SK-N-MC (cell line): ENCODE measurements around the gene ZC3H7B.

Experiments used
- EZH2 ChIP-seq: fragments of 200-600 bp; sonication (generic); IDR thresholded peaks from one replicate; pipeline ENCODE4 v1.6.1; 2017; ENCODE audit warnings: antibody characterized with exemption
- POLR2AphosphoS5 ChIP-seq: IDR thresholded peaks from 2 replicates; pipeline ENCODE4 v1.6.1; 2012; ENCODE audit warnings: mild to moderate bottlenecking, low read depth, low read length, borderline replicate concordance

DNA sequence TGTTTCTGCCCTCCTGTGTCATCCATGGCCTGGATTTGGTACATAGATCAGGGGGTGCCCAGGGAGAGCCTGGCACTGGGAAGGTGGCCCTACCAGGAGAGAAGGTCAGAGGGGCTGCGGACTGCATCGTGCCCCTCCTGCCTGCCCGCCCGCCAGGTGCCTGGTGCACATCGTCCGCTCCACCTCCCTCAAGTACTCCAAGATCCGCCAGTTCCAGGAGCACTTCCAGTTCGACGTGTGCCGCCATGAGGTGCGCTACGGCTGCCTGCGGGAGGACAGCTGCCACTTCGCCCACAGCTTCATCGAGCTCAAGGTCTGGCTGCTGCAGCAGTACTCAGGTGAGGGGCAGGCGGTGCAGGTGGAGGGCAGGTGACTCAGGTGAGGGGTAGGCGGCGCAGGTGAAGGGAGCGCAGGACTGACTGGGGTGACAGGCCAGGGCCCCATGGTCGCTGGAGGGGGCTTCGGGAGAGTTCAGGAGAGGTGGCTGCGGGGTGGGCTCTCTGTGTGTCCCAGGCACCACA is 47.7 kb downstream of the ZC3H7B start:
- TF ChIP-seq EZH2 (no peak), POLR2AphosphoS5 (no peak)
